ENCODE results near the gene EEF2.
"Not testable (repeated sequence)": the region's sequence is repeated elsewhere in the genome, so short reads cannot be mapped to it uniquely, and the experiment has no call there.

DNA sequence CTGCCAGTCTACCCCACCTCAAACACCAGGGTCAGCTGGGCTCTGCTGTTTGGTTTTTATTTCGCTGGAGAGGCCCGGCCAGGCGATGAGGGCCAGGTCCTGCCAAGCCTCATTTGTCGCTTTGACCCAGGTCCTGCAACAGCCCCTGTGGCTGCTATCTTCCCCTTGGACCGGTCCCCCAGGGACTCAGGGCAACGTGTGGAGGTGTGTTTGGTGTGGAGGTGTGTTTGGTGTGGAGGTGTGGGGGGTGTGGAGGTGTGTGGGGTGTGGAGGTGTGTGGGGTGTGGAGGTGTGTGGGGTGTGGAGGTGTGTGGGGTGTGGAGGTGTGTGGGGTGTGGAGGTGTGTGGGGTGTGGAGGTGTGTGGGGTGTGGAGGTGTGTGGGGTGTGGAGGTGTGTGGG, 26.2 kb upstream of the EEF2 start:
- TF ChIP-seq, protein P1, sequence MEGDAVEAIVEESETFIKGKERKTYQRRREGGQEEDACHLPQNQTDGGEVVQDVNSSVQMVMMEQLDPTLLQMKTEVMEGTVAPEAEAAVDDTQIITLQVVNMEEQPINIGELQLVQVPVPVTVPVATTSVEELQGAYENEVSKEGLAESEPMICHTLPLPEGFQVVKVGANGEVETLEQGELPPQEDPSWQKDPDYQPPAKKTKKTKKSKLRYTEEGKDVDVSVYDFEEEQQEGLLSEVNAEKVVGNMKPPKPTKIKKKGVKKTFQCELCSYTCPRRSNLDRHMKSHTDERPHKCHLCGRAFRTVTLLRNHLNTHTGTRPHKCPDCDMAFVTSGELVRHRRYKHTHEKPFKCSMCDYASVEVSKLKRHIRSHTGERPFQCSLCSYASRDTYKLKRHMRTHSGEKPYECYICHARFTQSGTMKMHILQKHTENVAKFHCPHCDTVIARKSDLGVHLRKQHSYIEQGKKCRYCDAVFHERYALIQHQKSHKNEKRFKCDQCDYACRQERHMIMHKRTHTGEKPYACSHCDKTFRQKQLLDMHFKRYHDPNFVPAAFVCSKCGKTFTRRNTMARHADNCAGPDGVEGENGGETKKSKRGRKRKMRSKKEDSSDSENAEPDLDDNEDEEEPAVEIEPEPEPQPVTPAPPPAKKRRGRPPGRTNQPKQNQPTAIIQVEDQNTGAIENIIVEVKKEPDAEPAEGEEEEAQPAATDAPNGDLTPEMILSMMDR (IDR thresholded peaks at IDR 0.05): not testable (repeated sequence)
- not testable (repeated sequence) for TF ChIP-seq POLR2A (IDR thresholded peaks at IDR 0.05)

Measured in uterus (tissue), 2 donors.